SK-N-SH (cell line): ENCODE data around the gene TDRD10.

Experiments
- EP300 ChIP-seq, 2 experiments: IDR thresholded peaks; 2 replicates each; pipeline versions ENCODE4 v1.4.0 to v1.6.1; 2012; ENCODE audit warnings: borderline replicate concordance in 1 of 2, low read depth in 1 of 2, low read length in 1 of 2
- EZH2phosphoT487 ChIP-seq: fragments of 200-600 bp; sonication (generic); IDR thresholded peaks from 2 replicates; pipeline ENCODE4 v1.6.1; 2017; ENCODE audit warnings: low read depth, mixed run types, mild to moderate bottlenecking, antibody characterized with exemption, moderate library complexity, borderline replicate concordance
- FOXM1 ChIP-seq: IDR thresholded peaks from 2 replicates; pipeline ENCODE4 v1.4.0; 2012; ENCODE audit warnings: low read depth, mild to moderate bottlenecking
- GABPA ChIP-seq: IDR thresholded peaks from 2 replicates; pipeline ENCODE4 v1.4.0; 2012; ENCODE audit warnings: low read depth, mild to moderate bottlenecking
- JUND ChIP-seq: IDR thresholded peaks from 2 replicates; pipeline ENCODE4 v1.4.0; 2012
- POLR2AphosphoS5 ChIP-seq: IDR thresholded peaks from 2 replicates; pipeline ENCODE4 v1.6.1; 2012; ENCODE audit warnings: low read depth, low read length
- RAD21 ChIP-seq: IDR thresholded peaks from 2 replicates; pipeline ENCODE4 v1.6.1; 2012; ENCODE audit warnings: mild to moderate bottlenecking, low read length
- SMC3 ChIP-seq: IDR thresholded peaks from 2 replicates; pipeline ENCODE4 v1.6.1; 2012; ENCODE audit warnings: low read depth, low read length, improper control_type of control experiment
- TF ChIP-seq, protein P1 (sequence below): fragments of 200-600 bp; sonication (generic); IDR thresholded peaks from 2 replicates; pipeline ENCODE4 v1.6.1; 2017; ENCODE audit warnings: antibody characterized with exemption, mild to moderate bottlenecking, moderate library complexity
- TF ChIP-seq, protein P2 (sequence below): fragments of 150-350 bp; IDR thresholded peaks from 2 replicates; pipeline ENCODE4 v1.6.1; 2017; ENCODE audit warnings: antibody characterized with exemption, low read length, low read depth, borderline replicate concordance
- TF ChIP-seq, protein P3 (sequence below): IDR thresholded peaks from 2 replicates; pipeline ENCODE4; 2012
- TF ChIP-seq, protein P4 (sequence below): IDR thresholded peaks from 2 replicates; pipeline ENCODE4 v1.6.1; 2012; ENCODE audit warnings: mild to moderate bottlenecking, low read depth, low read length, moderate library complexity

DNA sequence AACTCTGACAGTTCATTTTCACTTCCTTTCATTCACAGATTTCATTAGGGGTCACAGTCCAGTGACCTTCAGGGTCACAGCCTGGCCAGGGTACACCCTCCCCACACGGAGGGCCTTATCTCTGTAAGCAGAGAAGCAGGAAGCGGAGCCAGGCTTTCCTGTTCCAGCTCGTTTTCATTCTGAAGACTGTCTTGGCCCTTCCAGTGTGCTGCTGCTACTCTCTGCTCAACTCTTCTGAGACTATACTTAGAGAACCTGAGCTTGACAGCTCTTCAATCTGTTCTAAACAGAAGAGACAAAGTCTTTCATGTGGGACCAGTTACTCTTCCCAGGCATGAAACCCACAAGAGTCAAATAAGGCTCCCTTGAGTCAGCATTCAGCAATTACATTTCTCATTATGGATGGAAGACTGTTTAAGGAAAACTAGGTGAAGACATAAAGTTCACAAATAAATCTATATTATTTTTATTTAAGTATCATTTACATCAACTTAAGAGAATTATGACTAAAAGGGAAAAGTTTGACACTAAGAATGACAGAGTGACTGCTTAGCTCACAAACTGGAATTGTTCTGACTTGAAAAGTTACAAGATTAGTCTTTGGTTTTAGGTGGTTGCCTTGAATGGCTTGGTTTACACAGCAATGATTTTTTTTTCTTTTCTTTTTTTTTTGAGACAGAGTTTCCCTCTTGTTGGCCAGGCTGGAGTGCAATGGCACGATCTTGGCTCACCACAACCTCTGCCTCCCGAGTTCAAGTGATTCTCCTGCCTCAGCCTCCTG is 4.8 kb upstream of the TDRD10 start:
- TF ChIP-seq FOXM1, result no peak
- no peak for TF ChIP-seq EP300 (IDR thresholded peaks at IDR 0.05; ENCODE audit: borderline replicate concordance in 1 of 2, low read depth in 1 of 2, low read length in 1 of 2)
- TF ChIP-seq, protein P1, sequence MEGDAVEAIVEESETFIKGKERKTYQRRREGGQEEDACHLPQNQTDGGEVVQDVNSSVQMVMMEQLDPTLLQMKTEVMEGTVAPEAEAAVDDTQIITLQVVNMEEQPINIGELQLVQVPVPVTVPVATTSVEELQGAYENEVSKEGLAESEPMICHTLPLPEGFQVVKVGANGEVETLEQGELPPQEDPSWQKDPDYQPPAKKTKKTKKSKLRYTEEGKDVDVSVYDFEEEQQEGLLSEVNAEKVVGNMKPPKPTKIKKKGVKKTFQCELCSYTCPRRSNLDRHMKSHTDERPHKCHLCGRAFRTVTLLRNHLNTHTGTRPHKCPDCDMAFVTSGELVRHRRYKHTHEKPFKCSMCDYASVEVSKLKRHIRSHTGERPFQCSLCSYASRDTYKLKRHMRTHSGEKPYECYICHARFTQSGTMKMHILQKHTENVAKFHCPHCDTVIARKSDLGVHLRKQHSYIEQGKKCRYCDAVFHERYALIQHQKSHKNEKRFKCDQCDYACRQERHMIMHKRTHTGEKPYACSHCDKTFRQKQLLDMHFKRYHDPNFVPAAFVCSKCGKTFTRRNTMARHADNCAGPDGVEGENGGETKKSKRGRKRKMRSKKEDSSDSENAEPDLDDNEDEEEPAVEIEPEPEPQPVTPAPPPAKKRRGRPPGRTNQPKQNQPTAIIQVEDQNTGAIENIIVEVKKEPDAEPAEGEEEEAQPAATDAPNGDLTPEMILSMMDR, result no peak
- TF ChIP-seq, protein P2, sequence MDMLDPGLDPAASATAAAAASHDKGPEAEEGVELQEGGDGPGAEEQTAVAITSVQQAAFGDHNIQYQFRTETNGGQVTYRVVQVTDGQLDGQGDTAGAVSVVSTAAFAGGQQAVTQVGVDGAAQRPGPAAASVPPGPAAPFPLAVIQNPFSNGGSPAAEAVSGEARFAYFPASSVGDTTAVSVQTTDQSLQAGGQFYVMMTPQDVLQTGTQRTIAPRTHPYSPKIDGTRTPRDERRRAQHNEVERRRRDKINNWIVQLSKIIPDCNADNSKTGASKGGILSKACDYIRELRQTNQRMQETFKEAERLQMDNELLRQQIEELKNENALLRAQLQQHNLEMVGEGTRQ, result no peak
- TF ChIP-seq, protein P3, sequence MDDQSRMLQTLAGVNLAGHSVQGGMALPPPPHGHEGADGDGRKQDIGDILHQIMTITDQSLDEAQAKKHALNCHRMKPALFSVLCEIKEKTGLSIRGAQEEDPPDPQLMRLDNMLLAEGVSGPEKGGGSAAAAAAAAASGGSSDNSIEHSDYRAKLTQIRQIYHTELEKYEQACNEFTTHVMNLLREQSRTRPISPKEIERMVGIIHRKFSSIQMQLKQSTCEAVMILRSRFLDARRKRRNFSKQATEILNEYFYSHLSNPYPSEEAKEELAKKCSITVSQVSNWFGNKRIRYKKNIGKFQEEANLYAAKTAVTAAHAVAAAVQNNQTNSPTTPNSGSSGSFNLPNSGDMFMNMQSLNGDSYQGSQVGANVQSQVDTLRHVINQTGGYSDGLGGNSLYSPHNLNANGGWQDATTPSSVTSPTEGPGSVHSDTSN, result no peak
- no peak for TF ChIP-seq JUND
- no peak for TF ChIP-seq POLR2AphosphoS5
- TF ChIP-seq GABPA, result no peak
- TF ChIP-seq RAD21, result no peak
- TF ChIP-seq EZH2phosphoT487, result no peak
- TF ChIP-seq, protein P4, sequence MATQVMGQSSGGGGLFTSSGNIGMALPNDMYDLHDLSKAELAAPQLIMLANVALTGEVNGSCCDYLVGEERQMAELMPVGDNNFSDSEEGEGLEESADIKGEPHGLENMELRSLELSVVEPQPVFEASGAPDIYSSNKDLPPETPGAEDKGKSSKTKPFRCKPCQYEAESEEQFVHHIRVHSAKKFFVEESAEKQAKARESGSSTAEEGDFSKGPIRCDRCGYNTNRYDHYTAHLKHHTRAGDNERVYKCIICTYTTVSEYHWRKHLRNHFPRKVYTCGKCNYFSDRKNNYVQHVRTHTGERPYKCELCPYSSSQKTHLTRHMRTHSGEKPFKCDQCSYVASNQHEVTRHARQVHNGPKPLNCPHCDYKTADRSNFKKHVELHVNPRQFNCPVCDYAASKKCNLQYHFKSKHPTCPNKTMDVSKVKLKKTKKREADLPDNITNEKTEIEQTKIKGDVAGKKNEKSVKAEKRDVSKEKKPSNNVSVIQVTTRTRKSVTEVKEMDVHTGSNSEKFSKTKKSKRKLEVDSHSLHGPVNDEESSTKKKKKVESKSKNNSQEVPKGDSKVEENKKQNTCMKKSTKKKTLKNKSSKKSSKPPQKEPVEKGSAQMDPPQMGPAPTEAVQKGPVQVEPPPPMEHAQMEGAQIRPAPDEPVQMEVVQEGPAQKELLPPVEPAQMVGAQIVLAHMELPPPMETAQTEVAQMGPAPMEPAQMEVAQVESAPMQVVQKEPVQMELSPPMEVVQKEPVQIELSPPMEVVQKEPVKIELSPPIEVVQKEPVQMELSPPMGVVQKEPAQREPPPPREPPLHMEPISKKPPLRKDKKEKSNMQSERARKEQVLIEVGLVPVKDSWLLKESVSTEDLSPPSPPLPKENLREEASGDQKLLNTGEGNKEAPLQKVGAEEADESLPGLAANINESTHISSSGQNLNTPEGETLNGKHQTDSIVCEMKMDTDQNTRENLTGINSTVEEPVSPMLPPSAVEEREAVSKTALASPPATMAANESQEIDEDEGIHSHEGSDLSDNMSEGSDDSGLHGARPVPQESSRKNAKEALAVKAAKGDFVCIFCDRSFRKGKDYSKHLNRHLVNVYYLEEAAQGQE, result no peak
- TF ChIP-seq SMC3, result no peak
